Left ventricle myocardium inferior (tissue), 1 donor: ENCODE data around the gene ZNF14. TPM values are rescaled to one million over a fixed set of nuclear protein-coding genes. Genes with fewer than 3 reads are reported as not detected.

ENCODE experiments used
- DNase-seq: peaks from one replicate; pipeline ENCODE4 v3.0.0-alpha.2; 2020
- H3K27ac ChIP-seq: fragments of 200-600 bp; replicated peaks from 2 replicates; pipeline ENCODE4 v1.8.0; 2021
- H3K27me3 ChIP-seq: fragments of 200-600 bp; 2 replicates; pipeline ENCODE4 v1.8.0; 2021; ENCODE audit warnings: low read depth
- H3K36me3 ChIP-seq: fragments of 200-600 bp; 2 replicates; pipeline ENCODE4 v1.8.0; 2021
- H3K4me1 ChIP-seq: fragments of 200-600 bp; 2 replicates; pipeline ENCODE4 v1.8.0; 2021
- H3K4me3 ChIP-seq: fragments of 200-600 bp; 2 replicates; pipeline ENCODE4 v1.8.0; 2021; ENCODE audit warnings: mild to moderate bottlenecking, moderate library complexity
- H3K9me3 ChIP-seq: fragments of 200-600 bp; replicated peaks from 2 replicates; pipeline ENCODE4 v1.8.0; 2021
- intact Hi-C: fragments of 100-400 bp; cut with micrococcal nuclease; formaldehyde crosslinking; loops from one replicate; pipeline ENCODE4 v1.11.0; 2022
- total RNA-seq: library from RNA; stranded (reverse); fragmentation: NEBNext Ultra II Directional; extraction: Animal tissue kit (Norgen Biotek cat#: 25700); gene quantifications from one replicate; pipeline ENCODE4 v1.2.1, GENCODE V29; 2021
- TF ChIP-seq, protein P1 (sequence below): fragments of 200-600 bp; IDR thresholded peaks from 2 replicates; pipeline ENCODE4 v1.8.0; 2021; ENCODE audit warnings: antibody characterized with exemption, mild to moderate bottlenecking, borderline replicate concordance
- donor health status: DM: no; HTN: yes; CAD: no; lungs with severe emphysema.

The ZNF14 gene
- total RNA-seq, 1 donor from 2014 or later: 3.7 TPM

DNA sequence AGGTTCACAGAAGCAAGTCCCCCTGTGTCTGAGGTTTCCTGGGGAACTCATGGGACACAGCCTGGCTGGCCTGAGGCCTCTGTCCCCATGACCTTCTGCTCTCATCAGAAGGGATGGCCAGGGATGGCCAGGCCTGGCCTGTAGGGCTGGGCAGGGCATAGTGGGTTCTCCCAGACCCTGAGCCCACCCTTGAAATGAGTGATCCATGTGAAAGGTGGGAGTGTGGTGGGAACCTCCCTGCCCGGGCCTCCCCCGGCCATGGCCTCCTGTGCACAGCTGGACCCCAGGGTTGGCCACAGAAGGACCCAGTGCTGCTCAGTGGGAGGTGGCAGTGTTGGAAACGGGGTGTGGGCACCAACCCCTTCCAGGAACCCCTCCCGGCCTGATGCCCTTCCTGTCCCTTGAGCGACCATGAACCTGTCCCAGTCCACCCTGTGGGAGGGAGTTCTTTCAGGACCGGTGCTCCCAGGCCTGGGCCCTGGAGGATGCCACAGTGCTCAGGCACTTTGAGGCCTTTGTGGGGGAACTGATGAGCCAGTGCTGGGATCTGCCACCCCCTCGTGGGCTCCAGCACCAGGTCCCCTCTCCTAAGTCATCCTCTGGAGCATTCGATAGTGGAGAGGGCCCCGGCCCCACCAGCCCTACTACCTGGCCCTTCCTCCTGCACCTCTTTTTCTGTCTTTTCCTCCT is 15.5 kb upstream of the ZNF14 start:
- TF ChIP-seq, protein P1, sequence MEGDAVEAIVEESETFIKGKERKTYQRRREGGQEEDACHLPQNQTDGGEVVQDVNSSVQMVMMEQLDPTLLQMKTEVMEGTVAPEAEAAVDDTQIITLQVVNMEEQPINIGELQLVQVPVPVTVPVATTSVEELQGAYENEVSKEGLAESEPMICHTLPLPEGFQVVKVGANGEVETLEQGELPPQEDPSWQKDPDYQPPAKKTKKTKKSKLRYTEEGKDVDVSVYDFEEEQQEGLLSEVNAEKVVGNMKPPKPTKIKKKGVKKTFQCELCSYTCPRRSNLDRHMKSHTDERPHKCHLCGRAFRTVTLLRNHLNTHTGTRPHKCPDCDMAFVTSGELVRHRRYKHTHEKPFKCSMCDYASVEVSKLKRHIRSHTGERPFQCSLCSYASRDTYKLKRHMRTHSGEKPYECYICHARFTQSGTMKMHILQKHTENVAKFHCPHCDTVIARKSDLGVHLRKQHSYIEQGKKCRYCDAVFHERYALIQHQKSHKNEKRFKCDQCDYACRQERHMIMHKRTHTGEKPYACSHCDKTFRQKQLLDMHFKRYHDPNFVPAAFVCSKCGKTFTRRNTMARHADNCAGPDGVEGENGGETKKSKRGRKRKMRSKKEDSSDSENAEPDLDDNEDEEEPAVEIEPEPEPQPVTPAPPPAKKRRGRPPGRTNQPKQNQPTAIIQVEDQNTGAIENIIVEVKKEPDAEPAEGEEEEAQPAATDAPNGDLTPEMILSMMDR: no peak
- intact Hi-C loops: no loop called here

DNA sequence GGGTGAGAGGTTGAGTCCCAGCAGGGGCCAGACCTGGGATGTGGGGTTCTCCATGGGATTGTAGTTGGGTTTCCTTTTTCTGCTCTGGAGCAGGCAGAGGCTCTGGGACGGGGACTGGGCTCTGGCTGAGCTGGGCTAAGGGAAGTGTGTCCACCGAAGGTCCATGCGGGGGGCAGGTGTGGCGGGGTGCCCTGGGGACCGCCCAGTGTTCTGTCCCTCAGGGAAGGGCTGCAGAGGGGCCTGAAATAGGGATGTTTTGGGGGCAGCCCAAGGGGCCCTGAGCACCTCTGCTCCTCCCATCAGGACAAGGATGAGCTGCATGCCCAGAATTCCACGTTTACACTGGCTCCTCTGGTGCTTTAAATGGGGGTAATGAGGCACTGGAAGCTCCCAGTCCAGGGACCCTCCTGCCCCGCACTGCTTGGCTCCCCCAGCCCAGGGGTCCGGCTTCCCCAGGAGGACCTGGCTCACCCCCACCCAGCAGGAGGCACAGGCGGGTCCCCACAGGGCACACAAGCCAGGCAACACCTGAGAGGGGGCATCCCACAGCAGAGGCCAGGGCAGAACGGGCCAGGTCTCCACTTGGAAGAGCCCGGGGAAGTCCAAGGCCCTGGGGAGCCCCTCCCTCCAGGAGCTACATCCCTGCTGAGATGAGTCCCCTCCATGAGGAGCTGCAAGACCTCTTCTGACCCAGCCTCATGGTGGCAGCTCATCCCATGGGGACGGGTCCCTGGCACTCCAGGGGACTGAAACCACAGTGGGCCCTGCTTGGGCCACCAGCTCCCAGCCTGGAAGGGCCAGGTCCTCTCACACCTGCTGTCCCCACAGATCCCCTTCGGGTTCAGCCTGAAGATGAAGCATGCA is 14.7 kb upstream of the ZNF14 start:
- Histone ChIP-seq H3K4me1 (no peaks in the 10 kb centered on the region), H3K9me3 (no peaks in the 10 kb centered on the region), H3K27me3 (peaks cover 11% of the 10 kb centered on the region), H3K27ac (no peak overlapping the region), H3K4me3 (no peak overlapping the region), H3K36me3 (no peaks in the 10 kb centered on the region)
- intact Hi-C loops: no loop called here
- no peak for DNase-seq
- TF ChIP-seq, protein P1: no peak

More for the DNA sequence above, 15.5 kb upstream of the ZNF14 start:
- H3K27me3 ChIP-seq: peaks cover 9% of the 10 kb centered on the region
- no peak for DNase-seq
- H3K36me3 ChIP-seq: no peaks in the 10 kb centered on the region
- no peak overlapping the region for H3K4me3 ChIP-seq
- no peak overlapping the region for H3K27ac ChIP-seq
- H3K9me3 ChIP-seq: no peaks in the 10 kb centered on the region
- H3K4me1 ChIP-seq: no peaks in the 10 kb centered on the region

DNA sequence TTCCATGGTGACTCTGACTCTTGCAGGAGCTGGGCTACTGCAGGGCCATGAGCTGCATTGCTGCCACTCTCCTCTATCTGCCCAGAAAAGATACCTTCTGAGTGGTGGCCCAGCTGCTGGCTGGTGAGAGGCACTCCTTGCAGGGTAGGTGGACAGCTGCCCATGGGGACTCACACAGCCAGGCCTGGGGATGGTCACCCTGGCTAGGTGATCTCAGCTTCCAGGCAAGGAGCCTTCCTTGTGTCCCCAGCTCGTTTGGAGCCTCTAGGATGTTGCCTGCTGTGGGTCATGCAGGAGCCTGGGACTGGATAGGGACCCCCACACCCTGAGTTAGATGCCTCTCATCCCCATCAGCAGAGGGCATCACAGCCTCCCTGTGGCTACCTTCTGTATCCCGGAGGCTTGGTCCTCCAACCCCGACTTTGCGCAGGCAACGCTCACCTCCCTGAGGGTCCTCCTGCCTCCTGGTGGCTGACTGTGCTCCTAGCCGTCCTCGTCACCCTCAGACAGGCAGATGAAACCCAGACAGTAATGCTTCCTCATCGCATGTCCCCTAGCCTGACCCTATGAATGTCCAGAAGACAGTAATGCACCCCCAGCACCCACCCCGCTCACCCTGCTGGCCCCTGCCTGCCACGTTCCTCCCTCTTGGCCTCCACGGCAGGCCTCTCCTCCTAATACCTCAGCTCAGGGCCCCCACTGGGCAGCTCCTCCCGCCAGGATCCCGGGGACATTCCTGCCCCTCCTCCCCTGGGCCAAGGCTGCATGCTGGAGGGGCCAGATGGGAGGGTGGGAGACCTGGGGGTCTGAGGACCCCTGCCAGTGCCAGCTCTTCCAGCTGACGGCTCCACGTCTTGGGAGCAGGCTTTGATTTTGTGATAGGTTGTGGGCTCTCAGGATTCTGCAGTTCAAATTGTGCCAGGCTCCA is 13.6 kb upstream of the ZNF14 start:
- H3K4me3 ChIP-seq: no peak overlapping the region
- intact Hi-C loops: no loop called here
- H3K27me3 ChIP-seq: peaks cover 16% of the 10 kb centered on the region
- H3K4me1 ChIP-seq: no peaks in the 10 kb centered on the region
- no peak overlapping the region for H3K27ac ChIP-seq
- H3K9me3 ChIP-seq: no peaks in the 10 kb centered on the region
- DNase-seq: no peak
- H3K36me3 ChIP-seq: no peaks in the 10 kb centered on the region
- TF ChIP-seq, protein P1: no peak

DNA sequence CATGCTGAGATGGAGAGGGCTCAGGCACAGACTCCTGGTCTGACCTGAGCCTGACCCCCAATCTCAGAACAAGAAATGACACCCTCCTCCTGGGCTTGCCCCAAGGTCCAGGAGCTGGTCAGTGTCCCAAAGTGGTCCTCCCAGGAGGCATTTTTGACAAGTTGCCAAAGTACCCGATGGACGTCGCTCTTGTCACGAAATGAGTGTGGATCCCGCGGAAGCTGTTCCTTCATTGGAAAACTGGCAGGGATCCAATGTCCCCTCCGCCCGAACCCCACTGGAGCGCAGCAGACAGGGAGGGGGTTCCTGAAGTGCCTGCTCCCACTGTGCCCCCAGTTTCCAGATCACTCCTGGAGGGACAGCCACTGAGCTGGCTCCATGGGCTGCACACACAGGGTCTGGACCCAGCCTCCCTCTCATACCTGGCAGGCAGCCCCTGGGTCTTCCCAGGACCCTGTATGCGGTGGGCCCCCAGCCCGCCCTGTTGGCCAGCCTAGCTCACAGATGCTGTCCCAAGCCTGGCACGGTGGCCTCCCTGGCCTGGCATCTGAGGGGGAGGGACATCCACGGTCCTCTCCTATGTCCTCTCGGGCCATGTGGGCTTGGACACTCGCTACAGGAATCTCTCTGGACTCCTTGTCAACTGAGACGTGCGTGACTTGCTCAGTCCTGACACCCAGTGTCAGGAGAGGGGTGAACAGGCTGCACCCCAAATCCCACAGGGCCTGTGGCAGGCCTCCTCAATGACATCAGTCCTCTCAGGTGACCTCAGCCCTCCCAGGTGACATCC is 12.8 kb upstream of the ZNF14 start:
- H3K27ac ChIP-seq: no peak overlapping the region
- intact Hi-C loops: no loop called here

More for the DNA sequence above, 12.8 kb upstream of the ZNF14 start:
- no peak for DNase-seq
- Histone ChIP-seq H3K4me1 (no peaks in the 10 kb centered on the region), H3K4me3 (no peak overlapping the region), H3K36me3 (no peaks in the 10 kb centered on the region), H3K9me3 (no peaks in the 10 kb centered on the region), H3K27me3 (peaks cover 16% of the 10 kb centered on the region)
- TF ChIP-seq, protein P1: no peak
